PC-3 (cell line): ENCODE data around the gene AP1S1. TPM values are rescaled to one million over a fixed set of nuclear protein-coding genes. Genes with fewer than 3 reads are reported as not detected.
A peak's percentile ranks its signal among the peaks of the same experiment; 100 is the strongest.

Experiments
- ATAC-seq: fragments of 200-7000 bp; cut with Tn5 transposase; 2 replicates; pipeline ENCODE4 v1.9.1; 2020; ENCODE audit warnings: mild to moderate bottlenecking, moderate library complexity
- BruUV-seq: library from RNA; stranded (reverse); fragments of 400-500 nt; replicated peaks from 2 replicates; lab custom pipeline; 2021; lab: Mats Ljungman, UMichigan
- CTCF ChIA-PET: fragments of 300-600 bp; sonication (Branson Sonifier 250); formaldehyde crosslinking; loops from one replicate; lab custom pipeline; 2022; ENCODE audit warnings: antibody characterized with exemption; lab: Charles Lee
- POLR2A ChIA-PET: fragments of 300-600 bp; sonication (Branson Sonifier 250); formaldehyde crosslinking; loops from one replicate; lab custom pipeline; 2022; ENCODE audit warnings: antibody characterized with exemption; ENCODE audit not compliant: unreplicated experiment; lab: Charles Lee
- DNase-seq: peaks from one replicate; pipeline ENCODE4 v3.0.0-alpha.2; 2015
- H2AFZ ChIP-seq: fragments of 300-600 bp; sonication (generic); 2 replicates; pipeline ENCODE4 v1.6.0; 2016; ENCODE audit warnings: antibody characterized with exemption, low read length
- H3F3A ChIP-seq: fragments of 300-600 bp; sonication (generic); one replicate; pipeline ENCODE4 v1.6.0; 2017; ENCODE audit warnings: antibody characterized with exemption, low read length, control low read depth, mild to moderate bottlenecking; ENCODE audit not compliant: unreplicated experiment
- H3K27ac ChIP-seq: fragments of 300-600 bp; sonication (generic); 2 replicates; pipeline ENCODE4 v1.5.1; 2016; ENCODE audit warnings: mild to moderate bottlenecking, low read length
- H3K27me3 ChIP-seq: fragments of 300-600 bp; sonication (generic); 2 replicates; pipeline ENCODE4 v1.6.1; 2016; ENCODE audit warnings: low read length, mixed read lengths
- H3K36me3 ChIP-seq: fragments of 300-600 bp; sonication (generic); 2 replicates; pipeline ENCODE4 v1.6.1; 2016; ENCODE audit warnings: low read depth, mixed run types, low read length, mixed read lengths
- H3K4me1 ChIP-seq: fragments of 300-600 bp; sonication (generic); 2 replicates; pipeline ENCODE4 v1.5.1; 2016; ENCODE audit warnings: low read length; ENCODE audit not compliant: insufficient read depth
- H3K4me2 ChIP-seq: fragments of 300-600 bp; sonication (generic); 2 replicates; pipeline ENCODE4 v1.6.0; 2016; ENCODE audit warnings: low read length
- H3K4me3 ChIP-seq: fragments of 300-600 bp; sonication (generic); 2 replicates; pipeline ENCODE4 v1.5.1; 2016; ENCODE audit warnings: mild to moderate bottlenecking, low read length, mixed read lengths
- H3K79me2 ChIP-seq: fragments of 300-600 bp; sonication (generic); 2 replicates; pipeline ENCODE4 v1.6.1; 2017; ENCODE audit warnings: low read length, mixed read lengths
- H3K9ac ChIP-seq: fragments of 300-600 bp; sonication (generic); 2 replicates; pipeline ENCODE4 v1.6.0; 2016; ENCODE audit warnings: mild to moderate bottlenecking, low read length
- H3K9me2 ChIP-seq: fragments of 300-600 bp; sonication (generic); replicated peaks from 2 replicates; pipeline ENCODE4 v1.6.1; 2016; ENCODE audit warnings: mixed run types, low read length, mixed read lengths
- H3K9me3 ChIP-seq: fragments of 300-600 bp; sonication (generic); 2 replicates; pipeline ENCODE4 v1.6.1; 2016; ENCODE audit warnings: low read length, mixed read lengths
- H4K20me1 ChIP-seq: fragments of 300-600 bp; sonication (generic); 2 replicates; pipeline ENCODE4 v1.6.1; 2016; ENCODE audit warnings: low read length, mixed read lengths
- CTCF ChIP-seq: fragments of 300-600 bp; sonication (generic); conservative IDR thresholded peaks from 2 replicates; pipeline ENCODE4 v1.5.1; 2017; ENCODE audit warnings: antibody characterized with exemption, low read depth, mild to moderate bottlenecking, low read length
- EZH2 ChIP-seq: fragments of 300-600 bp; sonication (generic); IDR thresholded peaks from one replicate; pipeline ENCODE4 v1.6.1; 2017; ENCODE audit warnings: antibody characterized with exemption, mild to moderate bottlenecking, low read length; ENCODE audit not compliant: unreplicated experiment
- EZH2phosphoT487 ChIP-seq: fragments of 300-600 bp; sonication (generic); IDR thresholded peaks from 2 replicates; pipeline ENCODE4 v1.6.1; 2018; ENCODE audit warnings: mild to moderate bottlenecking, antibody characterized with exemption, low read length, borderline replicate concordance
- intact Hi-C: fragments of 100-400 bp; cut with micrococcal nuclease; formaldehyde crosslinking; loops from 2 replicates; pipeline ENCODE4 v1.9.0; 2023
- total RNA-seq: library from RNA; depleted of rRNA; stranded (reverse); fragments of >200 nt; gene quantifications from 2 replicates; pipeline ENCODE4 v1.2.3, GENCODE V29; 2014

Gene AP1S1
- total RNA-seq, 1 experiment from 2014 or later, result 190 TPM

- no TSS peak for BruUV-seq
- Histone ChIP-seq H3K27me3 (peaks cover 13% of the 10 kb centered on the region), H3F3A (no peaks in the 10 kb centered on the region), H3K4me3 (no peak overlapping the region), H3K27ac (no peak overlapping the region), H4K20me1 (no peaks in the 10 kb centered on the region), H3K79me2 (no peaks in the 10 kb centered on the region), H3K4me2 (no peak overlapping the region), H3K36me3 (no peaks in the 10 kb centered on the region), H3K9me3 (no peaks in the 10 kb centered on the region), H3K9ac (no peak overlapping the region), H3K9me2 (no peaks in the 10 kb centered on the region), H2AFZ (no peak overlapping the region), H3K4me1 (peaks cover 11% of the 10 kb centered on the region)
- ATAC-seq, result no peak
- intact Hi-C loops, result no loop called here
- CTCF ChIA-PET, result no interaction called here
- POLR2A ChIA-PET, result no interaction called here
- no peak for TF ChIP-seq EZH2phosphoT487
- no peak for TF ChIP-seq CTCF
- TF ChIP-seq EZH2, result no peak
- DNase-seq, result no peak
Observed at GRCh38 chr7:101177644-101178043, 23.4 kb downstream of the AP1S1 start.

- H3K79me2 ChIP-seq, result no peaks in the 10 kb centered on the region
- H3F3A ChIP-seq, result no peaks in the 10 kb centered on the region
- no TSS peak for BruUV-seq
- no peak for ATAC-seq
- H3K27ac ChIP-seq, result no peak overlapping the region
- no peaks in the 10 kb centered on the region for H3K36me3 ChIP-seq
- POLR2A ChIA-PET, result no interaction called here
- DNase-seq, result no peak
- no peak overlapping the region for H3K9ac ChIP-seq
- H4K20me1 ChIP-seq, result no peaks in the 10 kb centered on the region
- H3K9me3 ChIP-seq, result no peaks in the 10 kb centered on the region
- intact Hi-C loops, result no loop called here
- peak overlapping the region; percentile 71 for H3K4me2 ChIP-seq
- H3K27me3 ChIP-seq, result peaks cover 8% of the 10 kb centered on the region; the same call in 1 of the 2 replicates
- H3K9me2 ChIP-seq, result no peaks in the 10 kb centered on the region
- H3K4me1 ChIP-seq, result no peaks in the 10 kb centered on the region; the same call in 1 of the 2 replicates
- peak overlapping the region; percentile 50 for H3K4me3 ChIP-seq
- TF ChIP-seq EZH2 (no peak), EZH2phosphoT487 (no peak), CTCF (no peak)
- peak overlapping the region; percentile 55; the same call in 1 of the 2 replicates for H2AFZ ChIP-seq
- CTCF ChIA-PET, result interaction anchor here (0.6 kb wide), 1 partner anchor 312 kb away, joined by 5 read pairs; the partner anchor contains the start of gene TRIP6
Observed at GRCh38 chr7:101179117-101179516, 24.8 kb downstream of the AP1S1 start.

- Histone ChIP-seq H3K9me2 (no peaks in the 10 kb centered on the region), H3K27me3 (peaks cover 8% of the 10 kb centered on the region; the same call in 1 of the 2 replicates), H3K4me3 (no peak overlapping the region), H3K79me2 (no peaks in the 10 kb centered on the region), H3K9ac (no peak overlapping the region), H3K4me2 (no peak overlapping the region), H2AFZ (no peak overlapping the region), H3K4me1 (no peaks in the 10 kb centered on the region; the same call in 1 of the 2 replicates), H3F3A (no peaks in the 10 kb centered on the region), H3K36me3 (no peaks in the 10 kb centered on the region), H3K9me3 (no peaks in the 10 kb centered on the region), H3K27ac (no peak overlapping the region), H4K20me1 (no peaks in the 10 kb centered on the region)
- intact Hi-C loops, result no loop called here
- TF ChIP-seq EZH2, result no peak
- no peak for TF ChIP-seq CTCF
- TF ChIP-seq EZH2phosphoT487, result no peak
- ChIA-PET CTCF (no interaction called here), POLR2A (no interaction called here)
- DNase-seq (no peak), ATAC-seq (no peak)
- no TSS peak for BruUV-seq
Observed at GRCh38 chr7:101179713-101180112, 25.4 kb downstream of the AP1S1 start.
